RWPE2 (cell line): ENCODE results near the gene PTP4A1.

Experiments
- ATAC-seq: fragments of 200-7000 bp; cut with Tn5 transposase; 3 replicates; pipeline ENCODE4 v1.9.1; 2021; ENCODE audit warnings: low read depth
- DNase-seq: peaks from one replicate; pipeline ENCODE4 v3.0.0-alpha.2; 2020; ENCODE audit warnings: low spot score
- H3K27ac ChIP-seq: fragments of 450-650 bp; 2 replicates; pipeline ENCODE4 v1.5.1; 2017; ENCODE audit warnings: mild to moderate bottlenecking; ENCODE audit not compliant: poor library complexity, severe bottlenecking
- H3K27me3 ChIP-seq: fragments of 250-450 bp; sonication (Bioruptor Pico); 2 replicates; pipeline ENCODE4 v1.5.1; 2021; ENCODE audit warnings: mild to moderate bottlenecking, moderate library complexity; ENCODE audit not compliant: insufficient read depth, poor library complexity, severe bottlenecking
- H3K36me3 ChIP-seq: fragments of 250-450 bp; sonication (Bioruptor Pico); 2 replicates; pipeline ENCODE4 v1.5.1; 2020; ENCODE audit warnings: low read depth, mild to moderate bottlenecking, moderate library complexity
- H3K4me1 ChIP-seq: fragments of 250-450 bp; sonication (Bioruptor Pico); 2 replicates; pipeline ENCODE4 v1.5.1; 2021; ENCODE audit warnings: mild to moderate bottlenecking, moderate library complexity; ENCODE audit not compliant: insufficient read depth, poor library complexity, severe bottlenecking
- H3K4me3 ChIP-seq: fragments of 250-450 bp; sonication (Bioruptor Pico); 2 replicates; pipeline ENCODE4 v1.5.1; 2021; ENCODE audit warnings: mild to moderate bottlenecking, moderate library complexity; ENCODE audit not compliant: severe bottlenecking
- H3K9me3 ChIP-seq: fragments of 250-450 bp; sonication (Bioruptor Pico); 2 replicates; pipeline ENCODE4 v1.5.1; 2021; ENCODE audit warnings: mild to moderate bottlenecking, moderate library complexity; ENCODE audit not compliant: severe bottlenecking
- TF ChIP-seq, protein P1 (sequence below): fragments of 450-650 bp; IDR thresholded peaks from one replicate; pipeline ENCODE4 v1.5.1; 2017; ENCODE audit warnings: mild to moderate bottlenecking, moderate library complexity; ENCODE audit not compliant: poor library complexity, severe bottlenecking

Gene PTP4A1

DNA sequence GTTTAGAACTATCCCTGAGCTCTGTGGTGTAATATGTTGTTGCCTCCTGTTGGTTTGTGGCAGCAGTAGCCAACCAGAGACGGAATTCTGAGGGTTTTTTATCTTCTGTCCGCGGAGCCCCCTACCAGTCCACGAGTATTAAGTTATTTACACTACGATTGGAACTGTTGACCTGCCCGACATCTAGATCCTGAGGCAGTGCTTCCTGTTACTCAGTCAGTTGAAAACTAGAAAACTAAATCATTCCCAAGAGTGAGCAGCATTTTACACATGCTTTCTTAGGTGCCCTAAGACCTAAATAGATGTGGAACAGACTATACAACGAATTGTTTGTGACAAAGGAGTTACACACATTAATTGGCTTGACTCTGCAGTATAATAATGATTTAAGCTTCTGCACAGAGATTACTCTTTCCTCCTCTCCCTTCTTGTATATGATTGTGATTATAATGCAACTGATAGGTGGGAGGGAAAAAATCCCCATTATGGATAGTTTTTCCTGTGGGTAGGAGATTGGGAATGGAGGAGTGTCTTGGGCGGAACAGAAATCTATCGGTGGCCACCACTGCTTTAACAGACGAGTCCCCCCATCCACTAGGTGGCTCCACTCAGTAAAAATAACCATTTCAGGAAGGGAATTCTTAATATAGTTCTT is 1.7 kb downstream of the PTP4A1 start:
- Histone ChIP-seq H3K27me3 (no peaks in the 10 kb centered on the region), H3K4me3 (peak overlapping the region; percentile 76), H3K4me1 (peaks cover 25% of the 10 kb centered on the region), H3K9me3 (no peaks in the 10 kb centered on the region), H3K36me3 (peaks cover 66% of the 10 kb centered on the region), H3K27ac (peak overlapping the region; percentile 97)
- ATAC-seq (no peak), DNase-seq (no peak)
- TF ChIP-seq, protein P1, sequence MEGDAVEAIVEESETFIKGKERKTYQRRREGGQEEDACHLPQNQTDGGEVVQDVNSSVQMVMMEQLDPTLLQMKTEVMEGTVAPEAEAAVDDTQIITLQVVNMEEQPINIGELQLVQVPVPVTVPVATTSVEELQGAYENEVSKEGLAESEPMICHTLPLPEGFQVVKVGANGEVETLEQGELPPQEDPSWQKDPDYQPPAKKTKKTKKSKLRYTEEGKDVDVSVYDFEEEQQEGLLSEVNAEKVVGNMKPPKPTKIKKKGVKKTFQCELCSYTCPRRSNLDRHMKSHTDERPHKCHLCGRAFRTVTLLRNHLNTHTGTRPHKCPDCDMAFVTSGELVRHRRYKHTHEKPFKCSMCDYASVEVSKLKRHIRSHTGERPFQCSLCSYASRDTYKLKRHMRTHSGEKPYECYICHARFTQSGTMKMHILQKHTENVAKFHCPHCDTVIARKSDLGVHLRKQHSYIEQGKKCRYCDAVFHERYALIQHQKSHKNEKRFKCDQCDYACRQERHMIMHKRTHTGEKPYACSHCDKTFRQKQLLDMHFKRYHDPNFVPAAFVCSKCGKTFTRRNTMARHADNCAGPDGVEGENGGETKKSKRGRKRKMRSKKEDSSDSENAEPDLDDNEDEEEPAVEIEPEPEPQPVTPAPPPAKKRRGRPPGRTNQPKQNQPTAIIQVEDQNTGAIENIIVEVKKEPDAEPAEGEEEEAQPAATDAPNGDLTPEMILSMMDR: peak; percentile 84

DNA sequence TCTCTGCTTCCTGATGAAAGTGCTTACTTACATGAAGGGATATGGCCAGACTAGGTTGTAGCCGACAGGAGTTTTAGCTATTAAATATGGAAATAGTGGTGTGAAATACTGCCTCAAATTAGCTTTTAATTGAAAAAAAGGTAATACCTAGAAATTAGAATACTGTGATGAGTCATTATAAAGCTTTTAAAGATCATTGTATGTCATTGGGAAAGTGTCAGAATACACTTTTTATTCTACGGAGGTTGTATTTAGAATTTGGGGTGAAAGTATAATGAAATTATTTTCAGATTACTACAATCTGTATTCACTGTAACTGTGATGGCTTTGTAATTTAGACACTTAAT is 2.2 kb downstream of the PTP4A1 start:
- Histone ChIP-seq H3K9me3 (no peaks in the 10 kb centered on the region), H3K27me3 (no peaks in the 10 kb centered on the region), H3K4me3 (peak overlapping the region; percentile 76), H3K27ac (peak overlapping the region; percentile 97), H3K4me1 (peaks cover 25% of the 10 kb centered on the region), H3K36me3 (peaks cover 71% of the 10 kb centered on the region)
- TF ChIP-seq, protein P1: peak; percentile 60
- DNase-seq: no peak
- ATAC-seq: no peak

DNA sequence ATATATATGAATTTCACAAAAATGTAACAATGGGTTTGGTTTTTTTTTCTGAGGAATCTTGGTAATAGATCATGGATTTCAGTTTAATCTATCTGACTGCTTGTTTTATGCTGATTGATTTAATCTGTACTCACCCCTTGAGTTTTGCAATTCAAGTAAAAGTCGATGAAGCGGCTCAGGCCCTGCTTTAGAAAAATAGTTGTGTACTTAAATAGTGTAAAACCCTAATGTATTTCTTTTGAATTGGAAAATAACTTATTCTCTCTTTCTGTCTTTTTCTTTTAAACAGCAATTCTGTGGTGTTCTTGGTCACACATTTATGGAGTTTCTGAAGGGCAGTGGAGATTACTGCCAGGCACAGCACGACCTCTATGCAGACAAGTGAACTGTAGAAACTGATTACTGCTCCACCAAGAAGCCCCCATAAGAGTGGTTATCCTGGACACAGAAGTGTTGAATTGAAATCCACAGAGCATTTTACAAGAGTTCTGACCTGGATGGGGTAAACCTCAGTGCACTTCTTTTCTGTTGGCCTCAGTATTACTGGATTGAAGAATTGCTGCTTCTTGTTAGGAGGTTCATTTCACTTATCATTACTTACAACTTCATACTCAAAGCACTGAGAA is 4.0 kb downstream of the PTP4A1 start:
- H3K36me3 ChIP-seq: peaks cover 88% of the 10 kb centered on the region
- H3K4me1 ChIP-seq: peaks cover 11% of the 10 kb centered on the region
- TF ChIP-seq, protein P1: no peak
- no peak overlapping the region for H3K4me3 ChIP-seq
- no peak for ATAC-seq
- H3K27ac ChIP-seq: no peak overlapping the region
- no peak for DNase-seq
- no peaks in the 10 kb centered on the region for H3K27me3 ChIP-seq
- H3K9me3 ChIP-seq: no peaks in the 10 kb centered on the region

DNA sequence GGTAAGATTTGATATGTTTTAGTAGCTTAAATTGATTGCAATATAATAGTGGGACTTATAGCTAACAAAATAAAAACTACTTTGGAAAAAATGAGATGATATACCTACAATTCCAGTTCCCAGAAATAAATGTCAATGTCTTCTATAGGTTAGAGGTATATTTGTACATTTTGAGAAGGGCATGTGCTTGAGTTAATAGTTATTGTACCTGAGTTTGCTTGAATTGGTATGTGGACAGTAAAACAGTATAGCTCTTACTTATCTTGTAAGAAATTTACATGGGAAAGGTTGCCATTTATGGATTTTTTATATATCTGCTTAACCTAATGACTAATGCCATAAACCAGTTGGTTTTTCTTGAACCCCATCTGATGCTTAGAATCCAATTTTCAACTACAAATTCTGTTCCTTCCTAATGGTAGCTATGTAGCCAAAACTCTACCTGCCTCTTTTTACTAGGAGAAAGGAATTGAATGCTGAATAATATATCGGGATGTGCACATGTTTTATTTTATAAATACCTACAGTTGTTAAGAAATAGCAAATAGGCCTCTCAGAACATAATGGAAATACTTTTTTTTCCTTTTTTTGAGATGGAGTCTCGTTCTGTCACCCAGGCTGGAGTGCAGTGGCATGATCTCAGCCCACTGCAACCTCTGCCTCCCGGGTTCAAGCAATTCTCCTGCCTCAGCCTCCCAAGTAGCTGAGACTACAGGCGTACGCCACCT is 4.9 kb downstream of the PTP4A1 start:
- Histone ChIP-seq H3K36me3 (peaks cover 97% of the 10 kb centered on the region), H3K27ac (no peak overlapping the region), H3K27me3 (no peaks in the 10 kb centered on the region), H3K4me1 (peaks cover 10% of the 10 kb centered on the region), H3K4me3 (no peak overlapping the region), H3K9me3 (no peaks in the 10 kb centered on the region)
- ATAC-seq (no peak), DNase-seq (no peak)
- TF ChIP-seq, protein P1: no peak

DNA sequence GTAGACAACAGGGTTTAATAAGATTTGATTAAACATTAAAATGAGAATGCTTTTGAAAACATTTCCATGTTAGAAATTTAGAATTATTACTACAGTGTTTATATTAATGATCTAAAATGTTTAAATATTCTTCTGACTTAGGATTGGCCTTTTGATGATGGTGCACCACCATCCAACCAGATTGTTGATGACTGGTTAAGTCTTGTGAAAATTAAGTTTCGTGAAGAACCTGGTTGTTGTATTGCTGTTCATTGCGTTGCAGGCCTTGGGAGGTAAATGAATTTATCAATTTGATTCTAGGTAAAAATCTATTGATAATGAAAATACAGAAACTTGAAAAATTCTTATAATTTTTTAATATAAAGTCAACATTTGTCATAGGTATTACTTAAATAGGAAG is 6.5 kb downstream of the PTP4A1 start:
- H3K4me3 ChIP-seq: no peak overlapping the region
- no peaks in the 10 kb centered on the region for H3K27me3 ChIP-seq
- no peak for DNase-seq
- TF ChIP-seq, protein P1: no peak
- peaks cover 10% of the 10 kb centered on the region for H3K4me1 ChIP-seq
- H3K36me3 ChIP-seq: peaks cover 92% of the 10 kb centered on the region
- no peak overlapping the region for H3K27ac ChIP-seq
- H3K9me3 ChIP-seq: no peaks in the 10 kb centered on the region
- ATAC-seq: no peak
